SIG-M5 treated with dmso at 0.1 percent for 504 hours (cell line): ENCODE measurements around the gene SLC13A3.
A peak's percentile ranks its signal among the peaks of the same experiment; 100 is the strongest.

ENCODE experiments used
- DNase-seq: peaks from one replicate; lab custom pipeline; 2025; ENCODE audit not compliant: unreplicated experiment; lab: John Stamatoyannopoulos, UW

The SLC13A3 gene

DNA sequence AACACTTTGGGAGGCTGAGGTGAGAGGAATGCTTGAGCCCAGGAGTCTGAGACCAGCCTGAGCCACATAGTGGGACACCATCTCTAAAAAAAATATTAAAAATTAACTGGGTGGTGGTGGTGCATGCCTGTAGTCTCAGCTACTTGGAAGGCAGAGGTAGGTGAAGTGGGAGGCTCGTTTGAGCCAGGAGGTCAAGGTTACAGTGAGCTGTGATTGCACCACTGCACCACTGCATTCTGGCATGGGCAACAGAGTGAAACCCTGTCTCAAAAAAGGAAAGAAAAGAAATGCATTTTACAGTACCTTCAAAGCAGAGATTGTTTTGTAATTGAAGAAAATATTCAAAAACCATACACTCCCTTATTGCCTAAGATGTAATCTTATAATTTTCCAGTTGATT, 107.3 kb downstream of the SLC13A3 start:
- no peak for DNase-seq

- no peak for DNase-seq
These were observed 108.2 kb downstream of the SLC13A3 start for GRCh38 chr20:46543033-46543432.

DNA sequence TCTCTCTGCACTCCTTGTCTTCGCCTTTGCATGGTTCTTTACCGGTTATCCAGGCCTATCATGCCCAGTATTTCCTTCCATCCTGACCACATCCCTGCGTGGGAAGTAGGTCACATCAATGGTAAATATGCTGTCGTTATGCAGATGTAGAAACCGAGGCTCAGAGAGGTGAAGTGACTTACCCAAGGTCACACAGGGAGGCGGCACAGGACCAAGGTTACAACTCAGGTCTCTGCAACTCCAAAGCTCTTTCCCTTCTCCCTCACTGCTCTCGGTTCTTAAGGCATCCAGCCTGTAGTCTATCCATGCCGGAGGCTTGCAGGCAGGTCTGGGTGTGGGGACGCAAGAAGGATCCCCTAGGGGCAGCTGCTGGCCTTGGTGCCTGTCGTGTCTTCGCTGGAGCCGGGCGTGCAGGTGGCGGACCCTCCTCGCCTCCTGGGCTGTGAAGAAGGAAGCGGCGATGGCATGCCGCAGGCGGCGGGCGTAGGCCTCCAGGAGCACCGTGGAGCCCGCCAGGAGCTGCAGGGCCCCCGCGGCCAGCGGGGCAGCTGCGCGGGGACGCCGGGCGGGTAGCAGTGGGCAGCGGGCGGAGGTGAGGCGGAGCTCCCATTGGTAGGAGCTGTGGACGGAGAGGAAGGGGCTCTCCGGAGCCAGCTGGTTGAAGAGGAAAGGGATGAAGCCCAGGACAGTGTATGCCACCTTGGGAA, 109.9 kb downstream of the SLC13A3 start:
- DNase-seq, result no peak

DNA sequence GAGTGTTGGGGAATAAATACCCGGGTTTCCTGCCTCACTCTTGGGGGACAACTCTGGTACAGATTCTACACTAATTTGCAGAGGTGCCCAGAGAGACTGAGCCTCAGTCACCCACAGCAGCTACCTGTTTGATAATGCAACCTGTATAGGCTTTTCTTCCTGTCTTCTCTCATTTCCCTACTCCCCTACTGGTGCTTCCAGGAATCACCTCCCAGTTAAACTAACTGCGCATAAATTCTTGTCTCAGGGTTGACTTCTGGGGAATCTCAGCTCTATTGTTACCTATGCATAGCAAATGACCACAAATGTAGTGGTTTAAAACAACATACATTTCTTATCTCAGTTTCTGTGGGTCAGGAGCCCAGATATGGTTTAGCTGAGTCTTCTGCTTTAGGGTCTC, 112.1 kb downstream of the SLC13A3 start:
- DNase-seq, result no peak

DNA sequence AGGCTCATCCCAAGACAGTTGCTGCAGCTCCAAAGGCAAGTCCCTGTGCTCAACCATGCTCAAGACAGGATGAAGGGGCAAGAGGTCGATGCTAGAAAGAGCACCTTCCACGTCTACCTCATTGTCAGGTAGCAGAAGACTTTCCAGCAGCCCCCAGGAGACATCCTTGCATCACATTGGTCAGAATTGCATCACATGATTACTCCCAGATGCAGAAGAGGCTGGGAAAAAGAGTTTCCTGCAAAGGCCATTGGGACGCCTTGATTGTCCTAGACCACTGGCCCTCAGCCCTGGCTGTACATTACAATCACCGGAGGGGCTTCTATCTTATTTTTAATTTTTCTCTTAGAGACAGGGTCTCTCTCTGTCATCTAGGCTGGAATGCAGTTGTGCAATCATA, 120.6 kb downstream of the SLC13A3 start:
- no peak for DNase-seq

DNA sequence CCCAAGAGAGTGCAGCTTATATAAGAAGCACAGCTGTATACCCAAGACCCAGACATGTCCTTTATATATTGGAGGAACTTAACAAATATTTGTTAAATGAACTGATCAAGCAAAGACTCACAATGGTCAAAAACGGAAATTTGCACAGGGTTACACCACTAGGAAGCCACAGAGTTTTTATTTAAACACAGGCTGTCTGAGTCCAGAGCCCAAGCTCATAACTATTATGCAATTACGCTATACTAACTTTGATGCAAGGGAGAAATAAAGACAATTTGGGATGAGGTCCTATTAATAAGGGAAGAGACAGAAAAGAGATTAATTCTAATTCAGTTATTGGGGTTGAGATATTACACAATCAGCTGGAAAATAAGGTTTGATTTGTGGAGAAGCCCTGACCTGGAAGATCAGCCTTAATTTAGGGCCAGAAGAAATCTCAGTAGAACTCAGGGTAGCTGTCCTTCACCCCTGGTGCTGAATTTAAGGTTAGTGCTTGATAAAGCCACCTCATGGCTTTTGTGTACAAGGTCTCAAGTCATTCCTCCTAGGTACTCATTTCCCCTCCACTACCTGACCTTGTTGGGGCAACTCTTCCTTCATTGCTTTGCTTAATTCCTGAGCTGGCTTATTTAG, 127.4 kb downstream of the SLC13A3 start:
- DNase-seq, result peak; percentile 42

GRCh38 chr20:46523108-46523507, 128.2 kb downstream of the SLC13A3 start:
- DNase-seq, result no peak

- DNase-seq, result peak; percentile 80
These were observed 130.2 kb downstream of the SLC13A3 start for GRCh38 chr20:46520976-46521579.

DNA sequence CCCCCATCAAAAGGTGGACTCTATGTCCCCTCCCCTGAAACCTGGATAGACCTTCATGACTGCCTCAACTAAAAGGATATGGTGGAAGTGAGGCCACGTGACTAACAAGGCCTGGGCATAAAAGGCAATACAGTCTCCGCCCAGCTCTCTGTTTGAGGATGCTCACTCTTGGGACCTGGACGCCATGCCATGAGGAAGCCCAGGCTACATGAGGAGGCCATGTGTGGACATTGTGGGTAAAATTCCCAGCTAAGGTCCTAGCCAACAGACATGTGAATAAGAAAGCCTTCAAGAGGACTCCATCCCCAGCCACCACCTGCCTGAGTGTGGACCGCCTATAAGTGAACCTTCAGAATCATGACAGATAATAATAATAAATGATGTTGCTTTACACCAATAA, 130.7 kb downstream of the SLC13A3 start:
- DNase-seq, result no peak

- no peak for DNase-seq
These were observed 131.7 kb downstream of the SLC13A3 start for GRCh38 chr20:46519471-46520068.

DNA sequence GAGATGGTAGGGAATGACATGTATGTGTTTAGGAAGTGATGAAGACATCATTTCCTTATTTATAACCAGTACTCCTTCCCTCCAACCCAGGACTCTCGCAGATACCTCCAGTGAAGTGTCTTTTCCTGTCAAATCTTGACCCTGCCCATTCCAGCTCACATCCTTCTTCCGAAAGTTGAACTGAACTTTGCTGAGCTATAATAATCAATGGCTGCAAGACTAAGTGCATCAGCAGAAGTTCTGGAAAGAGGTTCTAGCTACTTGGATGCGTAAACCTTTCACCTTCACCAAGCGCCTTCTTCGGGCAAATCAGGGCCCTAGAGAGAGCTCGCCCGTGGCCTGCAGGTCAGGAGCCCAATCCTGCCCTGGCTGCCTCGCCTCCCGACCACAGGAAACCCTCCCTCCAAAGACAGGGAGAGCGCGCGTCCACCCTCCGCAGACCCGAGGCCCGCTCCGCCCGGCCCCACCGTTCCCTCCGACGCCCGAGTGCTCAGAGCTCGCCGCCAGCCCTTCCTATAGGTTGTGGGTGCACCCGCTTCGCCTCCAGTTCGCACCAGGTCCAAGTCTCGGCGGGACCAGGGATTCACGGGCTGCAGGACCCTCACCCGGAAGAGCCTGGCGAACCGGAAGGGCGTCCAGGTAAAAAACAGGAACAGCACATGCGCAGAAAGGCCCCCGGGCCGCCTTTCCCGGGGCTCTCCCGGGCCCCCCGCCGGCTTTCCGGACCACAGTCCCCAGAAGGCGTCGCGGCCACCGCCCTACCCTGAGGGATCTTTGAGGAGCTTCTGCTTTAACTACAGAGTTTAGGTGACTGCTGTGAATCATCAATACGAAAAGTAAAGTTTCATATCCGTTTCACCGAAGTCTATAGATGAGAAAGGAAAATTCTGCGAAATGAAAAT, 138.1 kb downstream of the SLC13A3 start, which contains the start of gene ZNF334:
Gene ZNF334 (minus strand): TSS at position 617 of the 902 bp plus-strand sequence. CDS start 1,457 bp downstream, outside the sequence.
- no peak for DNase-seq

DNA sequence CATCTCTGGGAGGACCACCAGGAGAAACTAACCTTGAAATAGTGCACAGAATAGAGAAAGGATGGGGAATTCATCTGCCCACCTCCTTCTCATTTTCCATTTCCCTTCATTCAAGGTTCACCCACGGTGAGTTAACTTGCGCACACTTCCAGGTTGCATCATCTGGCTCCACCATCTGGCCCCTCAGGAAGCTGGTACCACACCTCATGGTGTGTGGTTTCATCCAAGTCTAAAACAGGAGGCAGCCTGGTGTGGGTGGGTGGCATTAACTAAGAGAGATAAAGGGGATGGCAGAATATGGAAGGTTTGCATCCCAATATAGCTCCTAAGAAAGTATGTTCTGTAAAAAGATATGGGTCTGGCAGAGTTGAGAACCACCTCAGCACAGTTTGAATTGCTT, 141.7 kb downstream of the SLC13A3 start:
- DNase-seq, result no peak
